ENCODE measurements around the gene BLVRB.
A peak's percentile ranks its signal among the peaks of the same experiment; 100 is the strongest.
"Not testable (repeated sequence)": the region's sequence is repeated elsewhere in the genome, so short reads cannot be mapped to it uniquely, and the experiment has no call there.

BLVRB gene

DNA sequence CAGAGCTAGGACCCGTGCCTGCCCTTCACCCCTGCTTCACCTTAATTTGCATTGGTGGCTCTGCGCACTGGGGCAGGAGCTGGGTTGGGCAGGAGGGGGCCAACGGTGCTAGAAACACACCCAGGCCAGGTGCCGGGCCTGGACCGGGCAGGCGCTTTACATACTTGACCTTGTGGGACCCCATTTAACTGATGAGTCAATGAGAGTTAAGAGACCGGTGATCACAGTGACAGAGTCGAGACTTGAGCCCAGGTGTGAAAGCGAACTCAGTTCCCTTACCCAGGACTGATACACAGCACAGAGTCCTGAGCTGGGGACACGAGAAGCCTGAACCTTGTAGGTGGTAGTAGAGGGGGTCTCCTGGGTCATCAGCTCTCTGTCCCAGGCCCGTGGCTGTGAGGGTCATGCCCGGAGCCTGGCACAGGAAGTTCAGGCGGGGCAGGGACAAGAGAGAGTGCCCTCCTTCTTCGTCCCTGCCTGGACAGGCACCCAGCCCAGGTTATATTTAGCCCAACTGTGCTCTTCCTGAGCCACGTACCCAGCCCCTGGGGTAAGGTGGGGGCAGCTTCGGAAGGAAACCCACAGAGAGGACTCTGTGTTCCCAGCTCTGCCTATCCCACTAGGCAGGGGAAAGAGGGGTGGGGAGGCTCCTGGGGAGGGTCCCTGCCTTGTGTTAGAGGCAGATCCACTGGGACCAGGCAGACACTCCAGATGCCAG lies 54.3 kb downstream of the BLVRB start:
- Mint-ChIP-seq H3K36me3 (ENCODE audit: low read depth) (no peaks in the 10 kb centered on the region), H3K4me1 (peaks cover 18% of the 10 kb centered on the region), H3K27me3 (ENCODE audit: low read depth) (no peaks in the 10 kb centered on the region), H3K4me3 (no peak overlapping the region), H3K9me3 (no peaks in the 10 kb centered on the region), H3K27ac (no peak overlapping the region)
- TF ChIP-seq, protein P1, sequence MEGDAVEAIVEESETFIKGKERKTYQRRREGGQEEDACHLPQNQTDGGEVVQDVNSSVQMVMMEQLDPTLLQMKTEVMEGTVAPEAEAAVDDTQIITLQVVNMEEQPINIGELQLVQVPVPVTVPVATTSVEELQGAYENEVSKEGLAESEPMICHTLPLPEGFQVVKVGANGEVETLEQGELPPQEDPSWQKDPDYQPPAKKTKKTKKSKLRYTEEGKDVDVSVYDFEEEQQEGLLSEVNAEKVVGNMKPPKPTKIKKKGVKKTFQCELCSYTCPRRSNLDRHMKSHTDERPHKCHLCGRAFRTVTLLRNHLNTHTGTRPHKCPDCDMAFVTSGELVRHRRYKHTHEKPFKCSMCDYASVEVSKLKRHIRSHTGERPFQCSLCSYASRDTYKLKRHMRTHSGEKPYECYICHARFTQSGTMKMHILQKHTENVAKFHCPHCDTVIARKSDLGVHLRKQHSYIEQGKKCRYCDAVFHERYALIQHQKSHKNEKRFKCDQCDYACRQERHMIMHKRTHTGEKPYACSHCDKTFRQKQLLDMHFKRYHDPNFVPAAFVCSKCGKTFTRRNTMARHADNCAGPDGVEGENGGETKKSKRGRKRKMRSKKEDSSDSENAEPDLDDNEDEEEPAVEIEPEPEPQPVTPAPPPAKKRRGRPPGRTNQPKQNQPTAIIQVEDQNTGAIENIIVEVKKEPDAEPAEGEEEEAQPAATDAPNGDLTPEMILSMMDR (IDR thresholded peaks at IDR 0.05; ENCODE audit: unreplicated experiment in 3 of 3) = no peak

DNA sequence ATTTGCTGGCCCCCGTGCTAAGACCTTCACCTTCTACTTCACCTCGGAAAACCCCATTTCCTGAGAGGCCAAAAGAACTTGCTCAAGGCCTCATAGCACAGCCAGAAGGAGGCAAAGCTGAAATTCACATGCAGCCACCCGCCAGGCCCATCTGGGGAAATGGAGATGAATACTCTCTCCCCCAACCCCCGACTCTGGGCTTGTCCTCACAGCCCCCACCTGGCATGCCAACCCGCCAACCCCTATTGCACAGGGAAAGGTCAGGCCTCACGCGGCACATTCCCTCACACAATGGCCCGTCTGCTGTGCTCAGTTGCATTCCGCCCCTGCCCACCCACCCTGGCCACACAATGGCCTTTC lies 55.5 kb downstream of the BLVRB start:
- no peak overlapping the region for H3K4me3 Mint-ChIP-seq
- no peaks in the 10 kb centered on the region for H3K36me3 Mint-ChIP-seq (ENCODE audit: low read depth)
- peaks cover 8% of the 10 kb centered on the region for H3K4me1 Mint-ChIP-seq
- no peaks in the 10 kb centered on the region for H3K9me3 Mint-ChIP-seq
- H3K27me3 Mint-ChIP-seq (ENCODE audit: low read depth) = no peaks in the 10 kb centered on the region
- TF ChIP-seq, protein P1 (IDR thresholded peaks at IDR 0.05; ENCODE audit: unreplicated experiment in 3 of 3) = no peak
- H3K27ac Mint-ChIP-seq = no peak overlapping the region

DNA sequence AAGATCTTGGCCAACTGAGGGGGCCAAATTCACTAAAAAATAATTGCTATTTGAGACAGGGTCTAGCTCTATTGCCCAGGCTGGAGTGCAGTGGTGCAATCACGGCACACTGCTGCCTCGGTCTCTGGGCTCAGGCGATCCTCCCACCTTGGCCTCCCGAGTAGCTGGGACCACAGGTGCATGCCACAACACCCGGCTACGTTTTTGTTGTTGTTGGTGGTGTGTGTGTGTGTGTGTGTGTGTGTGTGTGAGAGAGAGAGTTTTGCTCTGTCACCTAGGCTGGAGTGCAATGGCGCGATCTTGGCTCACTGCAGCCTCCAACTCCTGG lies 57.0 kb downstream of the BLVRB start:
- H3K27ac Mint-ChIP-seq; H3K9me3 Mint-ChIP-seq; H3K27me3 Mint-ChIP-seq (ENCODE audit: low read depth); H3K36me3 Mint-ChIP-seq (ENCODE audit: low read depth); H3K4me3 Mint-ChIP-seq: not testable (repeated sequence)
- peaks cover 11% of the 10 kb centered on the region for H3K4me1 Mint-ChIP-seq

DNA sequence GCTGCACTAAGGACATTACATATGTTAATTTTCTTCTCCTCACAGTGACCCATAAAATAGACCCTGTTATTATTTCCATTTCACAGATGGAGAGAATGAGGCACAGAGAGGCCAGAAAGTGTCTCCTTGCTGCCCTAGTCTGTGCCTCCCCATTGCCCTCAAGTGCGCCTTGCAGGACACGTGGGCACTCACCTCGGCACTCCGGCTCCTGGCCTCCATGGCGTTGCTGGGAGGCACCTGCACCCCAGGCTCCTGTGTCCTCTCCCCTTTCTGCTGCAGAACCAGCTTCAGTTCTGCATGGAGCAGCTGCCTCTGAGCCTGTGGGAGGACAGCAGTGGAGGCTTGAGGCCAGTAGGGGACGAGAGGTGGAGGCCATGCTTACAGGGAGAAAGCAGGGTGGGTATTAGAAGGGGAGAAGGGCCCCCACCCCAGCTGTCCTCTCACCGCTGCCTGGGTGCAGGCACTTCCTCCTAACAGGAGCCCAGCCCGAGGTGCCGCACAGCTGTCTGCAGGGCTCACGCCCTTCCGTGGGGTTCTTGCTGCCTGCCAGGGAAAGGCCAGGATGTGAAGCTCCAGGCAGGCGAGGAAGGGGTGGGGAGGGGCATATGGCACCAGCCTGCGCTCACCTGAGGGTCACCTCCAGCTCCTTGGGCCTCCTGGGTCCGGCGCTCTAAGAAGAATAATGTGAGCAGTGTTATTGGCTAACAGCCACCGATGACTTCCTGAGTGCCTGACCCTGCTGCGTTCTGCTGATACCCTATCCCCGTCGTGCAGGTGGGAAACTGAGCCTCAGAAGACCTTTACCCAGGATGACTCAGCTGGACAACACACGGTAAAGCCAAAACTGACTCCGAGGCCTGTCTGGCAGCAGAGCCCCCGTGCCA lies 57.6 kb downstream of the BLVRB start:
- H3K4me3 Mint-ChIP-seq = no peak overlapping the region
- TF ChIP-seq, protein P1 (IDR thresholded peaks at IDR 0.05; ENCODE audit: unreplicated experiment in 3 of 3) = no peak
- no peak overlapping the region for H3K27ac Mint-ChIP-seq
- H3K4me1 Mint-ChIP-seq = peaks cover 13% of the 10 kb centered on the region
- H3K27me3 Mint-ChIP-seq (ENCODE audit: low read depth) = no peaks in the 10 kb centered on the region
- H3K9me3 Mint-ChIP-seq = no peaks in the 10 kb centered on the region
- H3K36me3 Mint-ChIP-seq (ENCODE audit: low read depth) = no peaks in the 10 kb centered on the region

DNA sequence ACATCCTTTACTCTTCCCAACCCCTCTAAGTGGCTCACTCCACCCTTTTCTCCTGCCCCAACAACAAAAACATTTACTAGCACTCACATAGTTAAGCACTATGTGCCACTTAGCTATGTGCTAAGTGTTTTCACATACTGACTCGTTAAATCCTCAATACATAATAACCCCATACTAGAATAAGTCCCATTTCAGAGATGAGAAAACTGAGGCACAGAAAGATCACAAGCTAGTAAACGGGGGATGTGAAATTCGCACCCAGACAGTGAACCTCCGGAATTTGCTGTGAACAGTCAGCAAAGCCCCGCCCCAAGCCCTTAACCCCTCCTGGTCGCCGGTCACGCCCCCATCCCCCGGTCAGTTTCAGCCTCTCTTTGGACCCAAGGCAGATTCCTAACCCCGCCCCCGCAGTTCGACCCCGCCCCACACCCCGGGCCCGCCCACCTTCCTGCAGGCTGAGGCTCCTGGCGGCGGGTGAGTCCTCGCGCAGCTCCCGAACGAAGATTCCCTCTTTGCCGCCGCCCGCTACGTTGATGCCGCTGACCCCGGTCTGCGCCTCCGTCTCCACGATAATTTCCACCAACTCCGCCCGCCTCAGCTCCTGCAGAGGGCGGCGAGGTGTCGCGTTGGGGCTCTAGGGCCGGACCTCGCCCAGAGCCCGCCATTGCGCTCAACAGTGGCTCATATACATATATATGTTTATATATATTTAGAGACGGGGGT lies 62.1 kb downstream of the BLVRB start:
- peaks cover 32% of the 10 kb centered on the region for H3K4me1 Mint-ChIP-seq
- H3K27ac Mint-ChIP-seq = peak overlapping the region; percentile 51 to 66 (median 59)
- H3K9me3 Mint-ChIP-seq = no peaks in the 10 kb centered on the region
- H3K36me3 Mint-ChIP-seq (ENCODE audit: low read depth) = peaks cover 10% of the 10 kb centered on the region
- peak overlapping the region; percentile 86 to 87 (median 86) for H3K4me3 Mint-ChIP-seq
- TF ChIP-seq, protein P1 (IDR thresholded peaks at IDR 0.05; ENCODE audit: unreplicated experiment in 3 of 3) = peak in 1 of 3 experiments; percentile 10
- H3K27me3 Mint-ChIP-seq (ENCODE audit: low read depth) = no peaks in the 10 kb centered on the region

DNA sequence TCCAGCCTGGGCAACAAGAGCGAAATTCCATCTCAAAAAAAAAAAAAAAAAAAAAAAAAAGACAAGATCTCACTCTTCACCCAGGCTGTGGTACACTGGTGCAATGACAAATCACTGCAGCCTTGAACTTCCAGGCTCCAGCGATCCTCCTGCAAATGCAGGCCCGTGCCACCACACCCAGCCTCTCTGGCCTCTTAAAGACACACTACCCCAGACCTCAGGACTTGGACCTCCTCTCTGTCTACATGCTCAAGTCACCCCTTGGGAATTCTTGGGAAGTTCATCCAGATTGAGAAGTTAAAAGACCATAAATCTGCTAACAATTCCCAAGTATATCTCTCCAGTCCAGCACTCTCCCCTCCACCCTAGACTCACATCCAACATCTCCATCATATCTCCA lies 65.0 kb downstream of the BLVRB start:
- Mint-ChIP-seq H3K27ac (peak overlapping the region in 1 of 3 experiments; percentile 21), H3K36me3 (ENCODE audit: low read depth) (peaks cover 10% of the 10 kb centered on the region), H3K4me1 (peaks cover 32% of the 10 kb centered on the region), H3K27me3 (ENCODE audit: low read depth) (peaks cover 5% of the 10 kb centered on the region), H3K9me3 (no peaks in the 10 kb centered on the region), H3K4me3 (peak overlapping the region in 1 of 3 experiments; percentile 5)
- TF ChIP-seq, protein P1 (IDR thresholded peaks at IDR 0.05; ENCODE audit: unreplicated experiment in 3 of 3) = no peak
